OCI-LY7 (cell line): Measurements from ENCODE around the gene PARP12. TPM values are rescaled to one million over a fixed set of nuclear protein-coding genes. Genes with fewer than 3 reads are reported as not detected.

Experiments used
- BruUV-seq: library from RNA; stranded (reverse); fragments of 400-500 nt; replicated peaks from 2 replicates; lab custom pipeline; 2021; lab: Mats Ljungman, UMichigan
- CTCF ChIA-PET: fragments of 300-600 bp; sonication (Branson Sonifier 250); formaldehyde crosslinking; loops from one replicate; lab custom pipeline; 2022; ENCODE audit warnings: antibody characterized with exemption; ENCODE audit not compliant: unreplicated experiment; lab: Charles Lee
- POLR2A ChIA-PET: fragments of 300-600 bp; sonication (Branson Sonifier 250); formaldehyde crosslinking; loops from one replicate; lab custom pipeline; 2022; ENCODE audit warnings: antibody characterized with exemption; lab: Charles Lee
- DNase-seq: peaks from one replicate; pipeline ENCODE4 v3.0.0-alpha.2; 2015; ENCODE audit warnings: low spot score
- H2AFZ ChIP-seq: fragments of 200-600 bp; sonication (generic), shearing (Covaris generic); 2 replicates; pipeline ENCODE4 v1.6.1; 2014; ENCODE audit warnings: mild to moderate bottlenecking, antibody characterized with exemption, low read length, moderate library complexity
- H3K27ac ChIP-seq: fragments of 200-600 bp; sonication (generic); 2 replicates; pipeline ENCODE4 v1.5.1; 2014; ENCODE audit warnings: mixed run types, low read depth, mild to moderate bottlenecking, moderate library complexity, low read length, inconsistent platforms; ENCODE audit not compliant: poor library complexity, severe bottlenecking
- H3K36me3 ChIP-seq: fragments of 200-600 bp; sonication (generic); 2 replicates; pipeline ENCODE4 v1.6.1; 2014; ENCODE audit warnings: mild to moderate bottlenecking, antibody characterized with exemption, low read length, moderate library complexity, mixed read lengths; ENCODE audit not compliant: insufficient read depth
- H3K4me1 ChIP-seq: fragments of 200-600 bp; sonication (generic); 2 replicates; pipeline ENCODE4 v1.5.1; 2014; ENCODE audit warnings: mild to moderate bottlenecking, low read length; ENCODE audit not compliant: insufficient read depth, poor library complexity, severe bottlenecking
- H3K4me2 ChIP-seq: fragments of 200-600 bp; sonication (generic); 2 replicates; pipeline ENCODE4 v1.6.1; 2014; ENCODE audit warnings: mild to moderate bottlenecking, low read length
- H3K4me3 ChIP-seq: fragments of 200-600 bp; sonication (generic); 2 replicates; pipeline ENCODE4 v1.5.1; 2014; ENCODE audit warnings: mild to moderate bottlenecking, low read depth, low read length; ENCODE audit not compliant: poor library complexity, severe bottlenecking
- H3K79me2 ChIP-seq: fragments of 200-600 bp; sonication (generic); 2 replicates; pipeline ENCODE4 v1.6.1; 2016; ENCODE audit warnings: low read depth, mild to moderate bottlenecking, low read length, moderate library complexity, mixed read lengths; ENCODE audit not compliant: insufficient read depth
- H3K9me2 ChIP-seq: fragments of 200-600 bp; sonication (generic); 2 replicates; pipeline ENCODE4 v1.6.1; 2016; ENCODE audit warnings: mild to moderate bottlenecking, low read length, mixed read lengths; ENCODE audit not compliant: insufficient read depth
- H3K9me3 ChIP-seq: fragments of 200-600 bp; sonication (generic); 2 replicates; pipeline ENCODE4 v1.6.1; 2014; ENCODE audit warnings: mild to moderate bottlenecking, mixed run types, low read length, mixed read lengths
- H4K20me1 ChIP-seq: fragments of 200-600 bp; sonication (generic); 2 replicates; pipeline ENCODE4 v1.6.1; 2014; ENCODE audit warnings: mild to moderate bottlenecking, antibody characterized with exemption, low read length, moderate library complexity, mixed read lengths; ENCODE audit not compliant: insufficient read depth
- CTCF ChIP-seq: fragments of 200-600 bp; sonication (generic); conservative IDR thresholded peaks from 2 replicates; pipeline ENCODE4 v1.5.1; 2014; ENCODE audit warnings: mild to moderate bottlenecking, antibody characterized with exemption, low read length, moderate library complexity, mixed read lengths
- EZH2phosphoT487 ChIP-seq: fragments of 200-600 bp; sonication (generic); IDR thresholded peaks from 2 replicates; pipeline ENCODE4 v1.6.1; 2018; ENCODE audit warnings: low read depth, borderline replicate concordance, mild to moderate bottlenecking, mixed run types, antibody characterized with exemption, low read length, moderate library complexity, mixed read lengths
- intact Hi-C: fragments of 100-400 bp; cut with micrococcal nuclease; formaldehyde crosslinking; loops from one replicate; pipeline ENCODE4 v1.10.0; 2022; ENCODE audit not compliant: unreplicated experiment
- total RNA-seq, 2 experiments: library from RNA; depleted of rRNA in 1 of 2; stranded (reverse); fragments of >200 nt in 1 of 2; shearing (Covaris generic) in 1 of 2; gene quantifications; 2 replicates each; pipeline ENCODE4 v1.2.3, GENCODE V29; 2014 to 2022

PARP12 gene
- total RNA-seq, 2 experiments from 2014 or later = 6.5 to 12.5 TPM

GRCh38 chr7:140021603-140022002 is 41.1 kb downstream of the PARP12 start:
- intact Hi-C loops = no loop called here
- Histone ChIP-seq H4K20me1 (no peaks in the 10 kb centered on the region), H3K36me3 (no peaks in the 10 kb centered on the region), H3K79me2 (no peaks in the 10 kb centered on the region), H3K4me3 (no peak overlapping the region), H3K4me1 (no peaks in the 10 kb centered on the region), H3K9me2 (no peaks in the 10 kb centered on the region), H2AFZ (no peak overlapping the region), H3K27ac (no peak overlapping the region), H3K9me3 (no peaks in the 10 kb centered on the region), H3K4me2 (no peak overlapping the region)
- ChIA-PET POLR2A (interaction anchor here (0.5 kb wide), 1 partner anchor 971 kb away, joined by 3 read pairs; no protein-coding TSS in a partner anchor), CTCF (no interaction called here)
- no peak for DNase-seq
- TF ChIP-seq EZH2phosphoT487 (no peak), CTCF (no peak)
- no TSS peak for BruUV-seq

GRCh38 chr7:140019606-140020005 is 43.1 kb downstream of the PARP12 start:
- H4K20me1 ChIP-seq = no peaks in the 10 kb centered on the region
- ChIA-PET POLR2A (interaction anchor here (0.7 kb wide), 1 partner anchor 10 kb away, joined by 6 read pairs; no protein-coding TSS in a partner anchor), CTCF (no interaction called here)

More at GRCh38 chr7:140019606-140020005, 43.1 kb downstream of the PARP12 start:
- Histone ChIP-seq H3K27ac (no peak overlapping the region), H3K4me2 (no peak overlapping the region), H3K4me1 (no peaks in the 10 kb centered on the region), H3K9me2 (no peaks in the 10 kb centered on the region), H2AFZ (no peak overlapping the region), H3K36me3 (no peaks in the 10 kb centered on the region), H3K79me2 (no peaks in the 10 kb centered on the region), H3K4me3 (no peak overlapping the region), H3K9me3 (no peaks in the 10 kb centered on the region)
- intact Hi-C loops = no loop called here
- DNase-seq = no peak
- no TSS peak for BruUV-seq
- TF ChIP-seq EZH2phosphoT487 = no peak
- TF ChIP-seq CTCF = no peak
